GM21360 (cell line): ENCODE results near the gene CEL.

Source experiments
- ATAC-seq: cut with Tn5 transposase; IDR thresholded peaks from one replicate; pipeline ENCODE4 v1.9.1; 2021; ENCODE audit warnings: mild to moderate bottlenecking, moderate library complexity; ENCODE audit not compliant: unreplicated experiment

Gene CEL

DNA sequence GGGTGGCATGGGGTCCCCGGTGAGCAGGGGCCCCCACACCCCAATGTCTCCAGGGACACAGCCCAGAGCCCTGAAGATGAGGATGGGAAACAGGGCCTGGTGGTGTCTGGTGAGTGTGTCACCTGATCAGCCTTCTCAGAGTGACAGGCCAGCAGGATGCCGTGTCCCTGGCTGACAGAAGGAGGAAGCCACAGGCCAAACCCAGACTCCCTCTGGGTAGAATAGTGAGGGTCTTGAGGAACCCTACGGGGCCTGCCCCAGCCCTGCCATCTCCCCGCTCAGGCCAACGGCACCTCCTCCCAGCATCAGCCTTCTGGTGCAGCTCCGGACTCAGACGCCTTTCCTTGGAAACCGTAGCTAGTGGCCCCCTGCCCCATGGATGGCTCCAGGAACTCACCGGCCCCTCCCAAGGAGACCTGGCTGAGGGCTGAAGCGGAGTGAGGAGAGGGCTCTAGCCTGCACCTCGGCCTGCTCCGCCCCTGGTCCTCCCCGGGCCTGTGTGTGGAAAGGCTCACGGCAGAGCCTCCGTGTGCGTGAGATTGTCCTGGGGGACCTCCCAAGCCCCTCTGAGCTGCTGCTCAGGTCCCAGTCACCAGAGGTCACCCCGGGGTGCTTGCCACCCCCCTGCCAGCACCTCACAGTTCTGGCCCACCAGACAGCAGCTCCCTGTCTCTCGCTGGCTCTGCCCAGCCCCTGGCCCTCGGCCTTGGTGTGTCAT lies 53.3 kb downstream of the CEL start:
- ATAC-seq: no peak

DNA sequence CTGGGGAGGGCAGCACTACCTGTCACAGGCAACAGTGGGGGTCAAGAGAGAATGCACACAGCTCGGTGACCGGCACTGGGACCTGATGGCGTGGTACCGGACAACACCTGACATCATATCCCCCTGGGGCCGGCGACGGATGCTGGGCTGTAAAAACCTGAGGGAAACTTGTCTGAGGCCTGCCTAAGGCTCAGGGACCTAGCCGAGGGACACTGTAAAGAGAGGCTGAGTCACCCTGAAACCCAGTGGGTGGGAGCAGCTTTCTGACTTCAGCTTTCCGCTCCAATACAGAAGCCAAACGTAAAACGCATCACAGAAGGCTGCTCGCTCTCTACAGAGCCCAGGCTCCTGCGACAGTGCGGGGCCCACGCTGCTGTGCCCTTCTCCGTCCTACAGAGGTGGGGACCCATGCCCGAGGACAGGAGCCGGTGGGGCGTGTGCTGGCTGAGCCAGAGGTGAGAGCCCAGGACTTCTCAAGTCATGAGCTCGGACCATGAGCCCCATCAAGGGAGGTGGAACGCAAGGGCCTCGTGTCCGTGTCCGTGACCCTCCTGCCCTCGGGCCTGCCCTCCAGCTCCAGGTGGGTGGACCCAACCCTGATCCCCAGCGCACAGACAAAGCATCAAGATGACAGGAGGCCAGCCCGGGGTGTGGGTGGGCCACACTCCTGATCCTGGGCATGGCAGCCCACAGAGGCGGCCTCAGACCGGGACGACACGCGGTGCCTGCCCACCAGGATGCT lies 54.0 kb downstream of the CEL start:
- peak; percentile 70 for ATAC-seq

DNA sequence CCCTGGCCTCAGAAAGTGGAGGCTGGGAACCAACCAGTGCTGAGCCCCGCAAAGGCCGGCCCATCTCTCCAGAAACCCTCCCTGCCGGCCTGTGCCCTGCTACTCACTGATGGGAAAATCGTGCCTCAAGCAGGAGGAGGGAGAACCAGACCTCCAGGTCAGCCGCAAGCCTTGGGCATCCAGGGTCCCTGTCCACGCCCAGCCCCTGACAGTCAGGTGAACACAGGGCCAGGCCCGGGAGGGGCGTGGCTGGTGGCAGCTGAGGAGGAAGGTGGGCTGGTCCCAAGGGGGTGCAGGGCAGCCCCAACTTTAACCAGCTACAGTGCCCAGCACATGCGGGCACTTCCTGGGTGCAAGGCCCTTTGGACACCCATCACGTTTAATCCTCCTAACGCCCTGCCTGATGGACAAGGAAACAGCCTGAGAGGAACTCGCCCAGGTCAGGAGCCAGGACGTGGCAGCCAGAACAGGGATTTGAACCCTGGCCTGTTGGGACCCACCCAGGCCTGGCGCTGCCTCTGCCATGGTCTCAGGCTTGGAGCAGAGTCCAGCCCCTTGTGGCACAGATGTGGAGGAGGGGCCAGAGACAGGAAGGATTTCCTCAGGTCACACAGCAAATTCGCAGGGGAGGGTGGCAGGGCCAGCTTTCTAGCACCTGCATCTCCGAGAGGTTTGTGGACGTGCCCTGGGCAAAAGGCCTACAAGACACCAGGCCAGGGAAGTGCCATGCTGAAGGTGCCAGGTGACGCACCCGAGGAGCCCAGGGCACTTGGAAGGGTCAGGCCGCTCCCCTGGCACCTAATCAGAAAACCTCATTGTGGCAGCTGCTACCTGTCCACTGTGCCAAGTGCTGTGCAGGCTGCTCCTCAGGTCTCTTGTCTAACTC lies 54.8 kb downstream of the CEL start:
- no peak for ATAC-seq

DNA sequence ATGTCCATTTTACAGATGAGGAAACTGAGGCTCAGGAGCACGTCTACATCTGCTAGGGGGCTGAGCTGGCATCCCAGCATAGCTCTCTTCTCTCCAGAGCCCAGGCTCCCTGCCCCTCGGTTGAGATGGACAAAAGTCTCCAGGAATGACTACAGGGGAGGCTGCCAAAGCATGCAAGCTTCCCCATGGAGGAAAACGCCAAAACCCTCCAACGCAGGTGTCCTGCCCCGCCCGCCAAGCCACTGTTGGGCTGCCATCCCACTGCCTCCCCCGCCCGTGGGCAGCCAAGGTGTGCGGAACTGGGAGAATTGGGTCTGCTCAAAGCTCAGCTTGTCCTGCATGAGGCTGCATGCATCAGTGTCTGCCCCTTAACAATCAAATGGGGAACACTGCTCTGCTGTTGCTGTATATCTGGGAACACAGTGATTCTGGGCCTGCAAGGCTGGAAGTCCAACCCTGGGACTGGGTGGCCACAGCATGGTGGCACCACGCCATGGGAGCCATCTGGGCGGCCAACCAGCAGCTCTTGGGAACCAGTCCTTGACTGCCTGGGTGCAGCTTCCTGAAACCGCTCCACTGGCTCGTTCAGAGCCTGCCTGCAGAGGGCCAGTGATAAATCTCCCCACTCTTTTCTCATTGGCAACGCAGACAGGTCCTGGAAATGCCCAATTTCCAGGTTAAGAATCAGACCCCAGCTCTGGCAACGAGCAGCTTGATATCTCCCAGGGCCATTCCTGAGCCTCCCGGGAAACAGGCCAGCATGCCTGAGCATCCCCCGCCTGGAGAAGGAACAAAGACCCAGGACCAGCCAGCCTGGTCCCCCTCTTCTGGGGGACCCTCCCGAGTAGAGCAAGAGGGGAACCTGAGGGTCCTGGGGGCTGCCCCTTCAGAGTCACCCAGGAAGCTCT lies 55.7 kb downstream of the CEL start:
- ATAC-seq: no peak

GRCh38 chr9:133118179-133118520 lies 56.4 kb downstream of the CEL start:
- no peak for ATAC-seq

GRCh38 chr9:133118568-133118967 lies 56.8 kb downstream of the CEL start:
- ATAC-seq: no peak

DNA sequence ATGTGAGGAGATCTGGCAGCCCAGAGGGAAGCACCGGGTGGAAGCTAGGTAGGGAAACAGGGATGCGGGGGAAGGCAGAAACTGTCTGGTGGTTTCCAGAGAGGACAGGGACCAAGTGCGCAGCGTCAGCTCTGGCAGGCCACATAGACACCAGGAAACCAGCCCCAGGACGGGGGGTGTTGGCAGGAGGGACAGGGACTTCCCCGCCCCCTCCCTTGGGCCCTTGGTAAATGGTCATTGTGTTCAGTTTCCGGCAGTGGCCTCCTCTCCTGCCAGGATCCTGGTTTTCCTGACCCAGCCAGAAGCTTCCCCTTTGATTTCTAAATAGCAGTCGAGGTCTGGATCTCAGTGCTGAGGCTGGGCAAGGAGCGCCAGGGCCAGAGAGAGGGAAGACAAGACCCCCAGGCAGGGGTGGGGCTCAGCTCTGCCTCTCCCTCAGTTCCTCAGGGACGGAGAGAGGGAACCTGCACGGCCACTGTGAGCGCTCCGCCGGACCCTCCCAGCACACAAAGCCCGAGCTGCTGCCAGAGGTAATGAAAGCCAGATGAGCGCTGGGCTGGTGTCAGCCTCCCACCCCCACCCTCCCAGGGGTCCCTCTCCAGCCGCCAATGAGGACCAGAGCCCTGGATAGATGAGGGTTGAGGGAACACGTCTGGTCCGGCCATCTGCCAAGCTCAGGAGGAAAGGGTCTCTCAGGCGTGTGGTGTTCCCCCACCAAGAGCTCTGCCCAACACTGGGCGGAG lies 57.5 kb downstream of the CEL start:
- ATAC-seq: no peak

- ATAC-seq: no peak
Measured at GRCh38 chr9:133119846-133120500, 58.2 kb downstream of the CEL start.

- no peak for ATAC-seq
Measured at GRCh38 chr9:133120501-133121197, 58.9 kb downstream of the CEL start.
